ENCODE data around the gene HNRNPA2B1.

Gene HNRNPA2B1

DNA sequence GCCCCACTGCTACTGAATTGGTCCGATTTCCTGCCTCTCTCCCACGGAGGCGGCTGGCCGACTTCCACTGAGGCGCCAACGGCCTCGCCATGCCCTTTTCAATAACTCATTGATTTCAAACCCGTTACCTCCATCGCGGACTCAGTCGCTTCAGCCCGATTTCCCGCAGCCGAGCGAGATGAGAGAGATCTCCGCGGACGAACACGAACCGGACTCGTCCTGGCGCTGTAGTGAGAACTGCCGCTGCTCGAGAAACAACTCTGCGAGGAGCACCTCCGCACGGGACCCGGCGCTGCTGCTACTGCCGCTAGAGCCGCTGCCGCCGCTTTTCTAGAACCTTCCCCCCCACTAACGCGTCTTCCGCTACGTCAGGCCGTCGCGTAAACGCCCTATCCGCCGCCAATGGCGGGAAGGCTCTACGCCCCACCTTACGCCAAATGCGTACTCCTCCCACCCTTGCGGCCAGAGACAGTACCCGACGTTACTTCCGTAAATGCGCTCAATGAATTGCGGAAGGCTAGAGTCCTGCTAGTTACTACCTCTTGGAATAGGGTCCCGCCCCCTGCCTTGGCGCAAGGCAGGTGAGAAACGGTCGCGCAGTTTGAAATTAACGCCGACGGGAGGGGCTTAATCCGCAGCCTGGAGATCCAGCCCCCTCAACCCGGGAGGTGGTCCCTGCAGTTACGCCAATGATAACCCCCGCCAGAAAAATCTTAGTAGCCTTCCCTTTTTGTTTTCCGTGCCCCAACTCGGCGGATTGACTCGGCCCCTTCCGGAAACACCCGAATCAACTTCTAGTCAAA lies at the start of gene HNRNPA2B1:
TSS of gene HNRNPA2B1 (minus strand) at position 303 of the 803 bp plus-strand sequence. CDS start at position 134, 169 bp downstream.
- TF ChIP-seq, protein P1, sequence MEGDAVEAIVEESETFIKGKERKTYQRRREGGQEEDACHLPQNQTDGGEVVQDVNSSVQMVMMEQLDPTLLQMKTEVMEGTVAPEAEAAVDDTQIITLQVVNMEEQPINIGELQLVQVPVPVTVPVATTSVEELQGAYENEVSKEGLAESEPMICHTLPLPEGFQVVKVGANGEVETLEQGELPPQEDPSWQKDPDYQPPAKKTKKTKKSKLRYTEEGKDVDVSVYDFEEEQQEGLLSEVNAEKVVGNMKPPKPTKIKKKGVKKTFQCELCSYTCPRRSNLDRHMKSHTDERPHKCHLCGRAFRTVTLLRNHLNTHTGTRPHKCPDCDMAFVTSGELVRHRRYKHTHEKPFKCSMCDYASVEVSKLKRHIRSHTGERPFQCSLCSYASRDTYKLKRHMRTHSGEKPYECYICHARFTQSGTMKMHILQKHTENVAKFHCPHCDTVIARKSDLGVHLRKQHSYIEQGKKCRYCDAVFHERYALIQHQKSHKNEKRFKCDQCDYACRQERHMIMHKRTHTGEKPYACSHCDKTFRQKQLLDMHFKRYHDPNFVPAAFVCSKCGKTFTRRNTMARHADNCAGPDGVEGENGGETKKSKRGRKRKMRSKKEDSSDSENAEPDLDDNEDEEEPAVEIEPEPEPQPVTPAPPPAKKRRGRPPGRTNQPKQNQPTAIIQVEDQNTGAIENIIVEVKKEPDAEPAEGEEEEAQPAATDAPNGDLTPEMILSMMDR (conservative IDR thresholded peaks at IDR 0.05; ENCODE audit: control insufficient read depth, insufficient read depth, low read depth, low read length), result no peak
- peak; percentile 96 for DNase-seq (ENCODE audit: low read depth)
- H3K4me3 ChIP-seq (ENCODE audit: control insufficient read depth, low read depth, low read length), result peak within 1 kb of the TSS; percentile 99

DNA sequence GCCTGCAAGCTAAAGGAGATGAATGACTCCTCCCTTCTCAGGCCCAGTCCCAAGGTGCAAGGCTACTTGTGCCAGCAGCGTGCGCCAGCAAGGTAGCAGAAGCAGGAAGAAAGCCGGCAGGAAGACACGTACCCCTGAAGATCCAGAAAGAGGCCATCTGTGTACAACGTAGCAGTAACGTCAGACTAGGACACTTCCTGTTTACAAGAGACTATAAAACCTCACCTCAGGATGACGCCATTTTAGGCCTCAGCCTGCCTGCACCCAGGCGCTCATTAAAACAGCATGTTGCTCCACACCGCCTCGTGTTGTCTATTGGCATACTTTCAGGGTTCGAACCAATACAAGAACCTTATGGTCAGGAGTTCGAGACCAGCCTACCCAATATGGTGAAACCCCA lies 49.7 kb upstream of the HNRNPA2B1 start:
- no peak for DNase-seq (ENCODE audit: low read depth)
- no peak overlapping the region for H3K4me3 ChIP-seq (ENCODE audit: control insufficient read depth, low read depth, low read length)
- TF ChIP-seq, protein P1 (conservative IDR thresholded peaks at IDR 0.05; ENCODE audit: control insufficient read depth, insufficient read depth, low read depth, low read length), result no peak

DNA sequence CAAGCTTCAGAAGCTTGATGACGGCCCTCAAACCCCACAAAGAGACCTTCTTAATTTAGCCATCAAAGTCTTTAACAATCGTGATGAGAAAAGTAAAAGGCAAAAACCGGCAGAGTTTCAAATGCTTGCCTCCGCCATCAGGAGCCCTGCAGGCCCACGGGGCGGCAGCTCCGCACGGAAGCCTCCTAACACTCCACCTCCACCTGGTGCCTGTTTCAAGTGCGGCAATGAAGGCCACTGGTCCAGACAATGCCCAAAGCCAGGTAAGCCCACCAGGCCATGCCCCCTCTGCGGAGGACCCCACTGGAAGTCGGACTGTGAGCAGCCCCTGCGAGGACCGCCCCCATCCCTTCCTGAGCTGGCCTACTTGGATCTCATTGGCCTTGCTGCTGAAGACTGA lies 44.6 kb upstream of the HNRNPA2B1 start:
- TF ChIP-seq, protein P1 (conservative IDR thresholded peaks at IDR 0.05; ENCODE audit: control insufficient read depth, insufficient read depth, low read depth, low read length), result no peak
- no peak overlapping the region for H3K4me3 ChIP-seq (ENCODE audit: control insufficient read depth, low read depth, low read length)
- no peak for DNase-seq (ENCODE audit: low read depth)

DNA sequence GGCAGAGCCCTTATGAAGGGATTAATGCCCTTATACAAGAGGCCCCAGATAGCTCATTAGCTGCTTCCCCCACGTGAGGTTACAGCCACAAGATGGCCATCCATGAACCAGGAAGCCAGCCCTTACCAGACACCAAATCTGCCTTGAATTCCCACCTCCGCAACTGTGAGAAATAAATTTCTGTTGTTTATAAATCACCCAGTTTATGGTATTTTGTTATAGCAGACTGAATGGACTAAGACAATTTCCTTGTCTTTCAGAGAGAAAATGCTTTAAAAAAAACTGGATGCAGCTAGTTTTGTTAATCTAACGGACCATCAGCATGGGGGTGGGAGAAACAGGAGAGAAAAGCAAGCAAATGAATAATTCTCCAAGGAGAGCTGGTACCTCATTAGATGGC lies 37.5 kb upstream of the HNRNPA2B1 start:
- no peak overlapping the region for H3K4me3 ChIP-seq (ENCODE audit: control insufficient read depth, low read depth, low read length)
- DNase-seq (ENCODE audit: low read depth), result no peak
- TF ChIP-seq, protein P1 (conservative IDR thresholded peaks at IDR 0.05; ENCODE audit: control insufficient read depth, insufficient read depth, low read depth, low read length), result no peak

DNA sequence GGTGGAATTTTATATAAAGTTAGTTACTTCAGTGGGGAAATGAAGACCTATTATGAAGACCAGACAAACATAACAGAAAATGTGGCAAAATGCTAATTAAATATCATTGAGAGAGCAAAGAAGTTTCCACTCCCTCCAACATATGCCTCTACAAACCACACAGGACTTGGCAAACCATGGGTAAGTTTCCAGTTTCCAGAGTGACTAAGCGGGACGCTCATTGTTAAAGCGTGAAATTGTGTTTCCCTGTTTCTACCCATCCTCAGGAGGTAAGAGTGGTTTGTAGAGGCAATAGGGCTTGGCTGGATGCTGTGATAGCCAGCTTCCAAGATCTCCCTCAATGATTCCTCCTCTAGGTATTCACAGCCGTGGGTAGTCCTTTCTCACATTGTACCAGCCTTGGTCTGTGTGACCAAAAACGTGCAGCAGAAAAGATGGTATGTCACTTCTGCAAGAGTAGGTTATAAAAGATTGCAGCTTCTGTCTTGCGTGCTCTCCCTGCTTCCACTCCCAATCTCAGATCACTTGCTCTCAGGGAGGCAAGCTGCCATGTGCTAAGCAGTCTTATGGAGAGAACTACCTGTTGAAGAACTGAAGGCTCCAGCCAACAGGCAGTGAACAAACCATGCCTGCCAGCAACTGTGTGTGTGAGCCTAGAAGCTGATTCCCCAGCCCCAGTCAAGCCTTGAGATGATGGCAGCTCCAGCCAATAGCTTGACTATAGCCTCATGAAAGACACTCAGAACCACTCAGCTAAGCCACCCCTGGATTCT lies 36.7 kb upstream of the HNRNPA2B1 start:
- TF ChIP-seq, protein P1 (conservative IDR thresholded peaks at IDR 0.05; ENCODE audit: control insufficient read depth, insufficient read depth, low read depth, low read length), result no peak
- peak; percentile 27 for DNase-seq (ENCODE audit: low read depth)
- no peak overlapping the region for H3K4me3 ChIP-seq (ENCODE audit: control insufficient read depth, low read depth, low read length)

DNA sequence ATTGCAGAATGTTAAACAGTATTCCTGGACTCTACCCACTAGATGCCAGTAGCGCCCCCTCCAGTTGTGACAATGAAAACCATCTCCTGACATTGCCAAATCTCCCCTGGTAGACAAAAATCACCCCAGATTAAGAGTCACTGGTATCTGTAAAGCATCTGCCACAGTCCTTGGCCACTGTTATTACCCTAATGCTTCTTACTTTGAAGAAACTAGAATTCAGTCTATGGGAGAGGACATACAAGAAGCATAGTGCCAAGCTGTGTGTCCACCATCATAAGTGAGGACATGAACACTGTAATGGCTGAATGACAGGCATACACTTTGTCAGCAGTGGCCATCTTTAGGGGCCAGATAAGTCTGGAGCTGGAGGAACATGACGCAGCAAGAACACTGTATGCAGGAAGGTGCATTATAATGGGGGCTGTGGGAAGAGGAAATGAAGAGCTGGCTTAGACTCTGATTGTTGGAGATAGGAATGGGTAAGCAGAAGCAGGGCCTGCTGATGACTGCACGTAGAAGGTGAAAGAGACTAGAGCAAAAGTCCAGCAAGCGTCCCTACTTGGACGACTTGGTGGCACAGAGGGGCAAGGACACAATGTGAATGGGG lies 33.5 kb upstream of the HNRNPA2B1 start:
- H3K4me3 ChIP-seq (ENCODE audit: control insufficient read depth, low read depth, low read length), result no peak overlapping the region
- TF ChIP-seq, protein P1 (conservative IDR thresholded peaks at IDR 0.05; ENCODE audit: control insufficient read depth, insufficient read depth, low read depth, low read length), result no peak
- DNase-seq (ENCODE audit: low read depth), result no peak
